Osteocyte (in vitro differentiated cells): ENCODE results near the gene CNGB1. TPM values are rescaled to one million over a fixed set of nuclear protein-coding genes. Genes with fewer than 3 reads are reported as not detected.

Experiments
- DNase-seq: peaks from one replicate; pipeline ENCODE4 v3.0.0; 2021; ENCODE audit warnings: mixed read lengths; ENCODE audit not compliant: unreplicated experiment; ENCODE audit errors: extremely low spot score
- H3K27ac Mint-ChIP-seq: one replicate; pipeline ENCODE4 v1.8.0; 2021; ENCODE audit warnings: mild to moderate bottlenecking, mixed read lengths; ENCODE audit not compliant: unreplicated experiment
- H3K27me3 Mint-ChIP-seq: one replicate; pipeline ENCODE4 v1.8.0; 2021; ENCODE audit warnings: mixed read lengths; ENCODE audit not compliant: unreplicated experiment
- H3K36me3 Mint-ChIP-seq: one replicate; pipeline ENCODE4 v1.8.0; 2021; ENCODE audit warnings: mixed read lengths; ENCODE audit not compliant: unreplicated experiment
- H3K4me1 Mint-ChIP-seq: one replicate; pipeline ENCODE4 v1.8.0; 2021; ENCODE audit warnings: mixed read lengths; ENCODE audit not compliant: unreplicated experiment
- H3K4me3 Mint-ChIP-seq: one replicate; pipeline ENCODE4 v1.8.0; 2021; ENCODE audit warnings: mild to moderate bottlenecking, moderate library complexity, mixed read lengths; ENCODE audit not compliant: unreplicated experiment
- H3K9me3 Mint-ChIP-seq: one replicate; pipeline ENCODE4 v1.8.0; 2021; ENCODE audit warnings: mixed read lengths; ENCODE audit not compliant: unreplicated experiment
- total RNA-seq: library from RNA; stranded (reverse); gene quantifications from 2 replicates; pipeline ENCODE4 v1.2.1, GENCODE V29; 2021
- TF ChIP-seq, protein P1 (sequence below): fragments of 200-600 bp; sonication (generic); IDR thresholded peaks from 2 replicates; pipeline ENCODE4 v1.5.0; 2021; ENCODE audit warnings: antibody characterized with exemption, mild to moderate bottlenecking, moderate library complexity

Gene CNGB1
- total RNA-seq, 1 donor from 2014 or later: not detected

DNA sequence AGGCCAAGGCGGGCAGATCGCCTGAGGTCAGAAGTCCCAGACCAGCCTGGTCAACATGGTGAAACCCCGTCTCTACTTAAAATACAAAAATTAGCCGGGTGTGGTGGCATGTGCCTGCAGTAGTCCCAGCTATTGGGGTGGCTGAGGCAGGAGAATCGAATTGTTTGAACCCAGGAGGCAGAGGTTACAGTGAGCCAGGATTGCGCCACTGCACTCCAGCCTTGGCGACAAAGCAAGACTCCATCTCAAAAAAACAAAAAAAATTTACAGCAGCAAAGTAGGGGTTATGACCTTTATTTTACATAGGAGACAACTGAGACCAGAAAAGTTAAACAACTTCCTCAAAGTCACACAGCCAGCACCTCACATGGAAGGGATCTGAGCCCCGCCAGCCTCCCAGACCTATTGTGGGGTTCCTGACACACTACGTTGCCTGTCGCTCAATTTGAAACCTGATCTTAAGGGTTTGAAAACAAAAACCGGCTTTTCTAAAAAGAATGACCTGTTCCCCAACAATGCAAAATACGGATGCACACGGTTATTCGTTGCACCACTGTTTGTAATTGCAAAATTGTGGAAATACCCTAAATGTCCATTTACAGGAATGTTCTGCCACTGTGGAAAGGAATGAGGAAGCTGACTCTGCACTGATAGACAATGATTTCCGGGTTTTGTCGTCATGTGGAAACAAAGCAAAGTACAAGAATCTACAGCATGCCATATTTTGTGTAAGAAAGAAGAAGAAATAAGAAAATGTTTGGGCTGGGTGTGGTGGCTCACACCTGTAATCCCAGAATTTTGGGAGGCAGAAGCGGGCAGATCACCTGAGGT, 77.2 kb downstream of the CNGB1 start:
- no peak for DNase-seq
- H3K27ac Mint-ChIP-seq: no peak overlapping the region

DNA sequence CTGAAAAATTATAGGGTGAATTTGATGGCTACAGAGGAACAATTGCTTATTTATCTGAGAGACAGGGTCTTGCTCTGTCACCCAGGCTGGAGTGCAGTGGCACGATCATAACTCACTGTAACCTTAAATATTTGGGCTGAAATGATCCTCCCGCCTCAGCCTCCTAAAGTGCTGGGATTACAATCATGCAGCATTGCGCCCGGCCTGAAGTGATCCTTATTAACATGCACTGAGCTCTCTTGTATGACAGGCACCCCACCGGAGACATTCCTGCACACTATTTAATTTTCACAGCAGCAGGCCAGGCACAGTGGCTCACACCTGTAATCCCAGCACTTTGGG, 77.7 kb downstream of the CNGB1 start:
- Mint-ChIP-seq H3K27ac (no peak overlapping the region), H3K36me3 (no peaks in the 10 kb centered on the region), H3K27me3 (peaks cover 25% of the 10 kb centered on the region), H3K4me3 (no peak overlapping the region), H3K9me3 (no peaks in the 10 kb centered on the region), H3K4me1 (peaks cover 4% of the 10 kb centered on the region)
- TF ChIP-seq, protein P1, sequence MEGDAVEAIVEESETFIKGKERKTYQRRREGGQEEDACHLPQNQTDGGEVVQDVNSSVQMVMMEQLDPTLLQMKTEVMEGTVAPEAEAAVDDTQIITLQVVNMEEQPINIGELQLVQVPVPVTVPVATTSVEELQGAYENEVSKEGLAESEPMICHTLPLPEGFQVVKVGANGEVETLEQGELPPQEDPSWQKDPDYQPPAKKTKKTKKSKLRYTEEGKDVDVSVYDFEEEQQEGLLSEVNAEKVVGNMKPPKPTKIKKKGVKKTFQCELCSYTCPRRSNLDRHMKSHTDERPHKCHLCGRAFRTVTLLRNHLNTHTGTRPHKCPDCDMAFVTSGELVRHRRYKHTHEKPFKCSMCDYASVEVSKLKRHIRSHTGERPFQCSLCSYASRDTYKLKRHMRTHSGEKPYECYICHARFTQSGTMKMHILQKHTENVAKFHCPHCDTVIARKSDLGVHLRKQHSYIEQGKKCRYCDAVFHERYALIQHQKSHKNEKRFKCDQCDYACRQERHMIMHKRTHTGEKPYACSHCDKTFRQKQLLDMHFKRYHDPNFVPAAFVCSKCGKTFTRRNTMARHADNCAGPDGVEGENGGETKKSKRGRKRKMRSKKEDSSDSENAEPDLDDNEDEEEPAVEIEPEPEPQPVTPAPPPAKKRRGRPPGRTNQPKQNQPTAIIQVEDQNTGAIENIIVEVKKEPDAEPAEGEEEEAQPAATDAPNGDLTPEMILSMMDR: no peak
- DNase-seq: no peak

More for the DNA sequence above, 77.2 kb downstream of the CNGB1 start:
- Mint-ChIP-seq H3K4me1 (peaks cover 4% of the 10 kb centered on the region), H3K9me3 (no peaks in the 10 kb centered on the region), H3K36me3 (no peaks in the 10 kb centered on the region), H3K27me3 (peaks cover 24% of the 10 kb centered on the region), H3K4me3 (no peak overlapping the region)
- TF ChIP-seq, protein P1: no peak

DNA sequence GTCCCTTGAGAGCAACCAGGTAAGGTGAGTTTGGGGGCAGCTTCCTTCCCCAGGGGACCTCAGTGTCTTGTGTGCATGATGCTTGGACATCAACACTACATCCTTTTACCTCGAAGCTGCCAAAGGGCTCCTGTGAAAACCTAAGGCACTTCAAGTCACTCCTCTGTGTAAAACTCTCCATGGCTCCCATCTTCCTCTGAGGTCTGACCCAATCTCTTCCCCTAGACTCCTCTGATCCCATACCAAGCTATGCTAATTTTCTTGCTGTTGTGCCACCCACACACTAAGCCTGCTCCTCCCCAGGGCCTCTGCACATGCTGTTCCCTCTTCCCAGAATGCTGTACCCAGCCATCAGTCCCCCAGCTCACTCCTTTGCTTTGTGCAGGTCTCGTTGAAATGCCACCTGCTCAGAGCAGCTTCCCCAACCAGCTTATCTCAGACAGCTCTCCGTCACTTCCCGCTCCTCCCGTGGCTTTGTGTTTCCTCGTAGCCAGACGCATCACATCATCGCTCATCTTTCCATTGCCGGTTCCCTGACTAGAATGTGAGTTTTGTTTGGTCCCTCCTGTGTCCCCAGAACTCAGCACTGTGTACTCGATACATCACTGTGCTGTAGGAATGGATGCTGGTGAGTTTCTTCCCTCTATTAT, 78.4 kb downstream of the CNGB1 start:
- H3K4me3 Mint-ChIP-seq: no peak overlapping the region
- no peak for DNase-seq
- H3K4me1 Mint-ChIP-seq: peaks cover 4% of the 10 kb centered on the region
- TF ChIP-seq, protein P1: no peak
- H3K36me3 Mint-ChIP-seq: no peaks in the 10 kb centered on the region
- H3K27me3 Mint-ChIP-seq: peaks cover 25% of the 10 kb centered on the region
- no peak overlapping the region for H3K27ac Mint-ChIP-seq
- H3K9me3 Mint-ChIP-seq: no peaks in the 10 kb centered on the region

DNA sequence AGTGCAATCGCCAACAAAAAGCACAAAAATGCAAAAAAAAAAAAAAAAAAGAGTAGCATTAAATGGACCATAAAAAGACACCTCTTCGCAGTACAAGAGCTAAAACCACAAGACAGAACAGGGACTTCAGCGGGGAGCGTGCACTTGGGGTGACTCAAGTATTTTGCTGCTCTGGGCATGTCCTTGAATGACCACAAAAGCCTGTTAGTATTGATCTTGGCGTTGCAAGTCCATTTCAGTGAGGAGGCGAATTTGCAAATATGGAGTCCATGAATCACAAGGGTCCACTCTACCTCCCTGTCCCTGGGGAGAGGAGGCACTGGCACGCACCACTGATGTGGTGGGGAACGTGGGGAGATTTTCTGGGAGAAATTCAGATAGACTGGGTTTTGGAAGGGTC, 78.9 kb downstream of the CNGB1 start:
- Mint-ChIP-seq H3K36me3 (no peaks in the 10 kb centered on the region), H3K9me3 (no peaks in the 10 kb centered on the region), H3K27me3 (peaks cover 25% of the 10 kb centered on the region), H3K4me1 (peaks cover 4% of the 10 kb centered on the region), H3K4me3 (no peak overlapping the region), H3K27ac (no peak overlapping the region)
- TF ChIP-seq, protein P1: no peak
- no peak for DNase-seq

DNA sequence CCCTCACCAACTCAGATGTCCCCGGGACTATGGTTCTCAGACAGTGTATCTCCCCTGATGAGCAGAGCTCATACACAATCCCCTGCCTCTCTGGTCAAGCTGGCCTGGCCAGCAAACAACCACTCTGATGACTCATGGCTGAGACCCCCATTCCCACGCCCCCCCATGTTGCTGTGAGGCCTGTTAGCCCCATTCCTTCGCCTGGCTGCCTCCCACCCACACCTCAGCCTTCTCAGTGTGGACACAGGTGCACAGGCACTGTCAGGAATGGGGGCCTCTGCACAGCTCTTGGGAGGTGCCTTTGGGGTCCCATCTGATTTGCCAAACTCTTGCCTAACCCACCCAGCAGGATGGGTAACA, 80.2 kb downstream of the CNGB1 start:
- H3K4me3 Mint-ChIP-seq: no peak overlapping the region
- peaks cover 4% of the 10 kb centered on the region for H3K4me1 Mint-ChIP-seq
- peaks cover 32% of the 10 kb centered on the region for H3K27me3 Mint-ChIP-seq
- TF ChIP-seq, protein P1: no peak
- no peak overlapping the region for H3K27ac Mint-ChIP-seq
- DNase-seq: no peak
- H3K36me3 Mint-ChIP-seq: no peaks in the 10 kb centered on the region
- no peaks in the 10 kb centered on the region for H3K9me3 Mint-ChIP-seq
